Activated CD4-positive, alpha-beta T cell treated with anti-CD3 and anti-CD28 coated beads, Interleukin-2, amount 50 U/mL, for 1 hour (primary cell): ENCODE measurements around the gene GTF2H3.
A peak's percentile ranks its signal among the peaks of the same experiment; 100 is the strongest.
"Not testable (repeated sequence)": the region's sequence is repeated elsewhere in the genome, so short reads cannot be mapped to it uniquely, and the experiment has no call there.

Experiments used
- DNase-seq: peaks from one replicate; pipeline ENCODE4 v3.0.0-alpha.2; 2020

The GTF2H3 gene

GRCh38 chr12:123633379-123634141, at the start of gene GTF2H3, which contains the start of gene EIF2B1:
Gene GTF2H3, plus strand, starts transcription at chr12:123633829. Its CDS starts 31 bp downstream, at chr12:123633860.
Gene EIF2B1, minus strand, starts transcription at chr12:123633686. Its CDS starts 129 bp downstream, at chr12:123633557.
- peak; percentile 95 for DNase-seq

DNA sequence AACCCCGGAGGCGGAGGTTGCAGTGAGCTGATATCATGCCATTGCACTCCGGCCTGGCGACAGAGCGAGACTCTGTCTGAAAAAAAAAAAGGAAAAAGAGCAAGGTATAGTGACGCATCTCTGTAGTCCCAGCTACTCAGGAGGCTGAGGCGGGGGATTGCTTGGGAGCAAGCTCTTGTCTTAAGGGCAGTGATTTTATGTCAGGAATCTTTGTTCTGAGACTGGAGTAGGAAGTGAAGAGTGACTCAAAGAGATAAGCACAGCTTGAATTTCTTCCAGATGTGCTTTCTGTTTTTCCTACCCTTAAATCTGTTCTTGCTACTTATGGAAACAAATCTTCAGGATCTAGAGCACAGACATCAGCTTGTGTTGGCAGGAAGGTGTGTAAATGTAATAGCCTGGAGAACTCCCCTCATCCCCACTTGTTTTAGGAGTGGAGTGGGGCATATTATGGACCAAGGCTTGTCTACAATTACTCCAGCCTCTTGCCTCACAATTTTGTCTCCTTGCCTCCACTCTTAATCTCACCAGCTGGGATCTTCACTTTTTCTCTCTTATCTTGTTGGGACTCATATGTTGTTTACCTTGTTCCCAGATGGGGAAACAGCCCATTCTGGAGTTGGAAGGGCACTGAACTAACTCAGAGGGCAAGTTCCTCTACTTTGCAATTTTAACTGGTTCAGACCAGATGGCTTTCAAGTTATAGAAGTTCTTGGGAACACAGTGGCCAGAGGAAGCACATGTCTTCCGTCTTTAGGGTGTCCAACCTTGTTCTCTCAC, 41.7 kb upstream of the GTF2H3 start:
- no peak for DNase-seq

DNA sequence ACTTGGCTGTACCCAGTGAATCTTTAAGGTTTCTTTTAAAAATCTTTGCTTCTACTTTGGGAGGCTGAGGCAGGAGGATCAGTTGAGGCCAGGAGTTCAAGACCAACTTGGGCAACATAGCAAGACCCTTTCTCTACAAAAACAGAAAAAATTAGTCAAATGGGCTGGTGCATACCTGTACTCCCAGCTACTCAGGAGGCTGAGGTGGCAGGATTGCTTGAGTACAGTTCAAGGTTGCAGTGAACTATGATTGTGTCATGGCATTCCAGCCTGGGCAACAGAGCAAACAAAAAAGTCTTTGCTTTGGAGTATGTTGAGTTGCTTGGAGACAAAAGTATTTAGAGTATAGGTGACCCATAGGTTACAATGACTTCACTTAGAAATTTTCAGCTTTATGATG, 37.9 kb upstream of the GTF2H3 start:
- DNase-seq: no peak

DNA sequence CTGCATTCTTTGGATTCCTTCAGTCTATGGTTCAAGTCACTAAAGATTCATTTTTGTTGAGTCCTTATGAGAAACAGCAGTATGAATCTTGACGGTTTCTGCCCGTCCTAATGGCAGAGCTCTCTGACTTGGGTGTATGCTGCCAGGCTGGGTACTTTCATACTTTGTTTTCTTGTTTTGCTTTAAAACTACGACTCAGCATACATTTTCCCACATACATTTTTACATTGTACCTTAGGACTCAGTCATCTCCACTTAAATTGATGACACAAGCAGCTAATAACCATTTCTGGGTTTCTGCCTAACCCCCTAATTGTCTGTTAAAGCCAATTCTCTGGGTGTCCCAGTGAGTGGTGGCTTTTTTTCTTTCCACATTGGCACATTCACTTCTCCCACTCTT, 36.5 kb upstream of the GTF2H3 start:
- DNase-seq: no peak

DNA sequence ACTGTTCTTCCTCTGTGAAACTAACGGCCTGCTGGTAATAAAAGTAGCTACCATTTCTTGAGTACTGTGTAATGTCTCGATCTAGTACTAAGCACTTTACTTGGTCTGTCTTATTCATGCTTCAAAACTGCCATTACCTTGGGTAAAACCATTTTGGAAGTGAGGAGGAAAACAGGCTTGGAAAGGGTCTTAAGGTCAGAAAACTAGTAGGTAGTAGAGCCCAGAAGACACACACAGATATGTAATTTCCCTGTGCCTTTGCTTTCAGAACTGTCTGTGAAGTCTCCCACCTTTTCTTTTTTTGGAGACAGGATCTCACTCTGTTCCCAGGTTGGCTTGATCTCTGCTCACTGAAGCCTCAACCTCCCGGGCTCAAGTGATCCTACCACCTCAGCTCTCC, 35.1 kb upstream of the GTF2H3 start:
- no peak for DNase-seq

GRCh38 chr12:123599310-123599709, 34.3 kb upstream of the GTF2H3 start:
- no peak for DNase-seq

DNA sequence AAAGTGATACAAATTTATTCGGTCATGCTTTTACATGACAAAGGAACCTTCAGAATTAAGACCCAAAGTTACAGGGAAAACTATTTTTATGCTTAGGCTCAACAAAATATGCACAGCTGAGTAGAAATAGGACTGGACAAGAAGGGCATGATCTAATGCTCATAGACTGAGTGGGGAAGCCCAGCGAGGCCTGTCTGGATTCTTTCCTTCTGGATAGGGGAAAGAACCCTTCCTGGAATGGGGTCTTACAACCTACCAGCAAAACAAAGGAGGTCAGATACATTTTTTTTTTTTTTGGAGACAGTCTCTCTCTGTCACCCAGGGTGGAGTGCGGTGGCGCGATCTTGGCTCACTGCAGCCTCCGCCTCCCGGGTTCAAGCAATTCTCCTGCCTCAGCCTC, 33.9 kb upstream of the GTF2H3 start:
- no peak for DNase-seq

DNA sequence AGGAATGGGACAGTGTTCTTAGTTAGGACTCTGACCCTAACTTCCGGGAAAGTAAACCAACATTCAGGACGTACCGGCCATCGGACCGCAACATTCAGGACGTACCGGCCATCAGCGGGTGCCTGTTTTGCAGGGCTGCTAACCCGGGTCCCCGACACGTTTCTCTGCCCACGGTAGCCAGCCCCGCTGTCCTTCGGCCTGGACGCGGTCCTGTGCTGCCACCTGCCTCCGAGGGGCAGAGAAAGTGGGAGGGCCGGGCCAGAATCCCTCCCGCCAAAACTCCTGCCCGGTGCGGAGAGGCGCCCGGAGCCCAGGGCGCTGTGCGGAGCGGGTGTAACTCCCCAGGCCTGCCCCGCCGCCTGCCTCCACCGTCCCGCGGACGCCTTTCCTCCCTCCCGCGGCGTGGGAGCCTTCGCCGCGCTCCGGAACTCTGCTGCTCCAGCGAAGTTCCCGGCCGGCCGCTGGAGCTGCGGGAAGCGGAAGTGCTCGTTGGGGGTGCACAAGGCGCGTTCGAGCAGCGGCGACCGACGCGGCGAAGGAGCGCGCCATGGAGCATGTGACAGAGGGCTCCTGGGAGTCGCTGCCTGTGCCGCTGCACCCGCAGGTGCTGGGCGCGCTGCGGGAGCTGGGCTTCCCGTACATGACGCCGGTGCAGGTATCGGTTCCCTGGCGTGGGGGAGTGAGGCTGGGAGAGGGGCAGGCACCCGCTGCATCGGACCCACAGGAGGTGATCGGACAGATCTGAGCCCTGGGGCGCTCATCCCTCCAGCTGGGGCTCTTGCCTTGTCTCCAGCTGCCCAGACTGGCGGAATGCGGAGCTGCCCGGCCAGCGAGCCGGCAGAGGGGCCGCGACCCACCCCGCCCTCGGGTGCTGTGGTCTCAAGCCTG, 31.8 kb upstream of the GTF2H3 start, which contains the start of gene DDX55:
TSS of gene DDX55 (plus strand) at position 498 of the 888 bp plus-strand sequence. CDS start at position 548, 50 bp downstream.
- DNase-seq: peak; percentile 83

DNA sequence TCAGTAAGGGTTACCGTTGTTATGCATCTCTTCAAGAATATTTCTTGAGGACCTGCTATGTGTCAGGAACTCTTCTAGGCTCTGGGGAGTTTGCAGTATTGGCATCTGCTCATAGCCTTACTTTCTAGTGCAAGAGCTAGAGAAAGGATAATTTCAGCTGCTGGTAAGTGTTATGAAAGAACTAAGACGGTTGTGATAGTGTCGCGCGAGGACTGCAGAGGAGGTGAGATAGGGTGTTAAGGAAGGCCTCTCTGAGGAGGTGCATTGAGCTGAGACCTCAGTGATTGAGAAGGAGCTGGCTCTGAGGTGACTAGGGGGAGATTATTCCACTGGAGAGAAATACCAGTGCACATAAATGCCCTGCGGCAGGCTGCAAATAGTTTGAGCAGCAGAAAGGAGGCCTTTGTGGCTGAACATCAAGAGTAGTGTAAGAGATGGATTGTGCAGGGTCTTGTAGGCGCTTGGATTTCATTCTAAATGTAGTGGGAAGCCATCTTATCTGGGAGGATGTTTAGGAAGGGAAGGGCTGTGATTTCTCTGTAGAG, 30.9 kb upstream of the GTF2H3 start:
- no peak for DNase-seq

- not testable (repeated sequence) for DNase-seq
These were observed 30.1 kb upstream of the GTF2H3 start for GRCh38 chr12:123603495-123603894.

DNA sequence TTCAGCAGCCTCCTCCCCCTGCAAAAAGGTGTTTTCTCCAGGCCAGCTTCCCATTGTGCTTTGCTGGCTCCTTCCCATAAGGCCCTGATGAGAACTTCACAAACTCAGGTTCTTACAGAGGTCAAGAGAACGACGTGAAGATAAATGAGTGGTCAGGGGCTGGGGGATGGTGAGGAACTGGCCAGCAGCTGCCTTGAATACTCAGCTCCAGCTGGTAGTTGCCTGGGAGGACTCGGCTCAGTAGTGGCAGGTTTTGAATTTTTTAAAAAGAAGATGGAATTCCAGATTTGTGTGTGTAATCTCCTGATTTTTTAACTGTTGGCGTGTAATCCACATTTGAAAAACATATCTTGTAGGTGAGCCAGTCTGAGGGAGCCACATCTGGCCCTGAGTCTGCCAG, 25.9 kb upstream of the GTF2H3 start:
- no peak for DNase-seq

- DNase-seq: no peak
These were observed 25.4 kb upstream of the GTF2H3 start for GRCh38 chr12:123608182-123608581.

GRCh38 chr12:123614110-123614509, 19.5 kb upstream of the GTF2H3 start:
- DNase-seq: no peak

DNA sequence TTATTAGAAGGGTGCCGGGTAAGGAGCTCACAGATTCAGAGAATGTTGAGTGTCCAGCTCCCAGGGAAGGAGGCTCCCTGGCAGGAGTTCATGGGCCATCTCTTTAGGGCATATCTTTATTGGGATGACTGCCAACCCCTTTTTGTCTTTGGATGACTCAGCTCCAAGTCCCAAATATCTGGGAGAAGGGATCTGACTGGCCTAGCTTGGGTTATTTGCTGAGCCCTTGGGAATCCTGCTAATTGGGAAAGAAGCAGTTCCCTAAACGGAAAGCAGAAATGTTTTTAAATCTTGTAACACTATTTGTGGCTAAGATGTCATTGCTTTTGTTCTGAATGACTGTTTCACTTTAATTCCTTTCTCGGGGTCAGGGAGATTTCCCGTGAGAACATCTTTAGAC, 19.1 kb upstream of the GTF2H3 start:
- no peak for DNase-seq

- DNase-seq: no peak
These were observed 16.5 kb upstream of the GTF2H3 start for GRCh38 chr12:123617144-123617543.

DNA sequence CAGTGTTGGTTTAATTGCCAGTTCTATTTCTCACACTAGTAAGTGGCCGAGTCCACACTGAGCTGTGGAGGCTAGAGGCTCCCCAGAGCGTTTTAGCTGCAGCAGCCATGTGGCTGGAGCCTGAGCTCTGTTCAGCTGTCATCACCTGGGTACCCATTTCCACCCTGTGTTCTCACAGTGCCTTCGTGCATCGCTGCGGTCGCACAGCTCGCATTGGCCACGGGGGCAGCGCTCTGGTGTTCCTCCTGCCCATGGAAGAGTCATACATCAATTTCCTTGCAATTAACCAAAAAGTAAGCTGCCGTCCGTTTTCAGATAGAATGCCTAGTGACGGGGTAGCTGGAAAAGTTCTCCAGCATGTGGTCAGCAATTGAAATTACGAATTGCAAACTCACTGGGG, 16.0 kb upstream of the GTF2H3 start:
- DNase-seq: no peak

DNA sequence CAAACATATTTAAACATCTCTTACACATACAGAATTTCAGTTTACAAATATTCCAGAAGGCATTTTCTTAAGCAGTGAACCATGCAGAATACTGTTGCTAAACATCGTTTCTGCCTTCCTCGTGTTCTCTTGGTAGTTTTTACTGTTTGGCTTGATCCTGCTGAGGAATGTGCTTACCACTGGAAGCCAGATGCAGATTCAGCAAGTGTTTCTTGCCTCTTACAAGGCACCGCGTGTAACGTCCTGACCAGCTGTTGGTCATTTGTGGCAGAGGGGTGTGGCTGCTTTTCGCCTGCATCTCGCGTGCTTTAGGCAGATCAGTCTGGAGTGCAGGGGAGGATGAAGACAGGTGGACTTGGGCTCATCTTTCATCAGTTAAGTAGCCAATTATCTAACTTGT, 12.5 kb upstream of the GTF2H3 start:
- DNase-seq: no peak

GRCh38 chr12:123621619-123622530, 11.8 kb upstream of the GTF2H3 start:
- DNase-seq: no peak

GRCh38 chr12:123634142-123634561, 523 bp downstream of the GTF2H3 start:
- DNase-seq: no peak

DNA sequence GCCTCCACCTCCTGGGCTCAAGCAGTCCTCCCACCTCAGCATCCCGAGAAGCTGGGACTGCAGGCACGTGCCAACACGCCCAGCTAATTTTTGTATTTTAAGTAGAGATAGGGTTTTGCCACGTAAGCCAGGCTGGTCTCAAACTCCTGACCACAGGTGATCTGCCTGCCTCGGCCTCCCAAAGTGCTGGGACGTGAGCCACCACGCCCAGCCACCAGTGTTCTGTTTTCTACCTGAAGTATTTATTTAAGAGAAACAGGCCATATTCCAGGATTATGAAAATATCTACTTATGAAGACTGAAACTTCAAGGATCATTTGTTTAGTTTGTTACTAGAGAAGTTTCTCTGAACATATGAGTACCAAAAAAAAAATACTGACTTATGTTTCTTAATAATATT, 10.3 kb downstream of the GTF2H3 start:
- no peak for DNase-seq

- no peak for DNase-seq
These were observed 11.8 kb downstream of the GTF2H3 start for GRCh38 chr12:123645380-123645779.

DNA sequence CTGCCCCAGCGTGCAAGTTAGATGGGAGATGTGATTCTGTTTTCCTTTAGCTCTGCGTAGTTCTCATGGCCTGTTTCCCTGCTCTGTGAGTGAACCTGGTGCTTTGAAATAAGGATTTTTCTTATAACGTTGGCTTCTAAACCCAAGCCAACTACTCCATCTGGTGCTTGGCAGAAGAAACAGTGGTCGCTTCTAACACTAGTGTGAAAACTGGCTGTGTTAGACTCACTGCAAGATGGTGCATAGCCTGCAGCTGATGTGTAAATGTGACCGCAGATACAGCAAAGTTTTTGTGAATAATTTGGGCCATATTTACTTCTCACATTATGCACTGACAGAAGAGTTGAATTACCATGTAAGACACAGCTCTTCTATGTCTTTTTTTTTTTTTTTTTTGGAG, 12.2 kb downstream of the GTF2H3 start:
- DNase-seq: no peak
